Measurements from ENCODE around the gene IFT122. TPM values are rescaled to one million over a fixed set of nuclear protein-coding genes. Genes with fewer than 3 reads are reported as not detected.

Gene IFT122
- total and polyA plus RNA-seq, 3 experiments from 2014 or later, result 4.3 to 16.5 (median 16.4) TPM

- Histone ChIP-seq H3K9me3 (ENCODE audit: low read length) (no peaks in the 10 kb centered on the region), H3K27ac (ENCODE audit: low read depth, low read length) (peak overlapping the region; percentile 27), H3K4me1 (ENCODE audit: insufficient read depth, low read length) (no peaks in the 10 kb centered on the region), H3K4me3 (ENCODE audit: low read length) (no peak overlapping the region), H3K36me3 (ENCODE audit: insufficient read depth, low read length) (no peaks in the 10 kb centered on the region), H3K27me3 (ENCODE audit: insufficient read depth, low read length, poor library complexity, severe bottlenecking) (no peaks in the 10 kb centered on the region)
- Mint-ChIP-seq H3K9me3 (no peaks in the 10 kb centered on the region), H3K27me3 (no peaks in the 10 kb centered on the region), H3K36me3 (peaks cover 0 to 24% (median 6%) of the 10 kb centered on the region in 3 donors), H3K4me3 (no peak overlapping the region), H3K27ac (peak overlapping the region in 1 of 8 donors; percentile 3), H3K4me1 (no peaks in the 10 kb centered on the region)
- DNase-seq, result no peak
- CTCF ChIA-PET, result no interaction called here
- POLR2A ChIA-PET, result no interaction called here
These were observed 20.5 kb downstream of the IFT122 start for GRCh38 chr3:129460572-129460971.

DNA sequence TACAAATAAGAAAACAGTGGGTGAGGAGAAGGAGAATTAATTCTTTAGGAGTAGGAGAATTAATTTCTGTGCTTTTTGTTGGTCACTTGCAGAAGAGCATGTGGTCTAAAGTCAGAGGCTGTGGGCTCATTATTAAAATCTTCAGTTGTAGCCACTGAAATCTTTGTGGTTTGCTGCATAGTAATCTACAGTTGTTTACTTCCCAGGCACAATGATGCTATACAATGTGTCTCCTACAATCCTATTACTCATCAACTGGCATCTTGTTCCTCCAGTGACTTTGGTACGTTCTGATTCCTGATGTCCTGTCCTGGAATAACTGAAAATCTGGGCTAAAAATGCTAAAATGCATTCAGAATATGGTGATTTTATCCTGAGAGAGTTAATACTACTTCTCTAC is 21.0 kb downstream of the IFT122 start:
- H3K4me1 ChIP-seq (ENCODE audit: insufficient read depth, low read length), result no peaks in the 10 kb centered on the region
- H3K4me1 Mint-ChIP-seq, result no peaks in the 10 kb centered on the region
- no peak overlapping the region for H3K4me3 Mint-ChIP-seq
- no peaks in the 10 kb centered on the region for H3K9me3 ChIP-seq (ENCODE audit: low read length)
- H3K27ac ChIP-seq (ENCODE audit: low read depth, low read length), result peak overlapping the region; percentile 63
- CTCF ChIA-PET, result no interaction called here
- H3K27me3 ChIP-seq (ENCODE audit: insufficient read depth, low read length, poor library complexity, severe bottlenecking), result no peaks in the 10 kb centered on the region
- H3K4me3 ChIP-seq (ENCODE audit: low read length), result no peak overlapping the region
- no peaks in the 10 kb centered on the region for H3K27me3 Mint-ChIP-seq
- no peak overlapping the region for H3K27ac Mint-ChIP-seq
- POLR2A ChIA-PET, result no interaction called here
- no peaks in the 10 kb centered on the region for H3K36me3 ChIP-seq (ENCODE audit: insufficient read depth, low read length)
- no peaks in the 10 kb centered on the region for H3K9me3 Mint-ChIP-seq
- DNase-seq, result no peak
- H3K36me3 Mint-ChIP-seq, result peaks cover 0 to 21% (median 4%) of the 10 kb centered on the region in 3 donors

DNA sequence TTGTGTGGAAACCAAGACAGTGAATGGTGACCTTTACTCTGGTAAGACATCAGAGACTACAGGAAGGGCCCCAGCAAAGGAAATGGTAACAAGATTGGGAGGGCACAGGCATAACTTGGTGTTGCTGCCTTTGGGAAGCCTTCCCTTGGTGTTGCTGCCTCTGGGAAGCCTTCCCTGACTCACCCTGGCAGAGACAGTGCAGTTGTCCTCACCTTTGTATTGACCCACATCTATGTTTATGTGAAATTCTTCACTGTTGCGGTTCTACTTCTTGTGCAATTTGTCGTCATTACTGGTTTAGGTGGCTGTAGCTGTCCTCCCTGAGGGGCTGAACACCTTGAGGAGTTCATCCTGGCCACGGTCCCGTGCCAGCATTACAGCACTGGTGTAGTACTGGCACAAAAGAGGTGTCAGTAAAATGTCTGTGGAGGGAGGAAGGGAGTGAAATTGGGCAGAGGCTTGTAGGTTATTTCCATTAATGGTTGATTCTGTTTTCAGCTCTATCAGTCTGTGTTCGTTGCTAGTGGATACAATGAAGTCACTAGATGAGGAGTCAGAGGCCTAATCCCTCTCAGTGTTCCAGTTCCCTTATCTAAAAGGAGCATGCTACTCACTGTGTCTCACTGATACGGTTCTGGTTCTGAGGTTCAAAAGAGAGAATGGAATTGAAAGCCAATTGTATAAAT is 21.6 kb downstream of the IFT122 start:
- peak overlapping the region in 1 of 8 donors; percentile 76 for H3K27ac Mint-ChIP-seq
- no peaks in the 10 kb centered on the region for H3K36me3 ChIP-seq (ENCODE audit: insufficient read depth, low read length)
- H3K4me3 Mint-ChIP-seq, result no peak overlapping the region
- CTCF ChIA-PET, result no interaction called here
- H3K4me1 ChIP-seq (ENCODE audit: insufficient read depth, low read length), result no peaks in the 10 kb centered on the region
- H3K4me1 Mint-ChIP-seq, result no peaks in the 10 kb centered on the region
- H3K27ac ChIP-seq (ENCODE audit: low read depth, low read length), result peak overlapping the region; percentile 63
- no peak overlapping the region for H3K4me3 ChIP-seq (ENCODE audit: low read length)
- H3K27me3 ChIP-seq (ENCODE audit: insufficient read depth, low read length, poor library complexity, severe bottlenecking), result no peaks in the 10 kb centered on the region
- no peak for DNase-seq
- no peaks in the 10 kb centered on the region for H3K9me3 Mint-ChIP-seq
- POLR2A ChIA-PET, result no interaction called here
- H3K36me3 Mint-ChIP-seq, result peaks cover 0 to 20% (median 4%) of the 10 kb centered on the region in 3 donors
- no peaks in the 10 kb centered on the region for H3K9me3 ChIP-seq (ENCODE audit: low read length)
- no peaks in the 10 kb centered on the region for H3K27me3 Mint-ChIP-seq

GRCh38 chr3:129462361-129462968 is 22.4 kb downstream of the IFT122 start:
- Histone ChIP-seq H3K36me3 (ENCODE audit: insufficient read depth, low read length) (no peaks in the 10 kb centered on the region), H3K27ac (ENCODE audit: low read depth, low read length) (peak overlapping the region; percentile 63), H3K4me3 (ENCODE audit: low read length) (no peak overlapping the region), H3K4me1 (ENCODE audit: insufficient read depth, low read length) (no peaks in the 10 kb centered on the region), H3K9me3 (ENCODE audit: low read length) (no peaks in the 10 kb centered on the region), H3K27me3 (ENCODE audit: insufficient read depth, low read length, poor library complexity, severe bottlenecking) (no peaks in the 10 kb centered on the region)
- no peaks in the 10 kb centered on the region for H3K4me1 Mint-ChIP-seq
- ChIA-PET POLR2A (no interaction called here), CTCF (no interaction called here)
- peak overlapping the region in 1 of 8 donors; percentile 35 for H3K27ac Mint-ChIP-seq
- H3K36me3 Mint-ChIP-seq, result peaks cover 0 to 21% (median 6%) of the 10 kb centered on the region in 3 donors
- H3K9me3 Mint-ChIP-seq, result no peaks in the 10 kb centered on the region
- H3K27me3 Mint-ChIP-seq, result no peaks in the 10 kb centered on the region
- no peak for DNase-seq
- no peak overlapping the region for H3K4me3 Mint-ChIP-seq

- Mint-ChIP-seq H3K4me1 (no peaks in the 10 kb centered on the region), H3K36me3 (peaks cover 0 to 22% (median 6%) of the 10 kb centered on the region in 3 donors)
- H3K27me3 ChIP-seq (ENCODE audit: insufficient read depth, low read length, poor library complexity, severe bottlenecking), result no peaks in the 10 kb centered on the region
These were observed 23.1 kb downstream of the IFT122 start for GRCh38 chr3:129463094-129463493.

GRCh38 chr3:129463716-129464115 is 23.7 kb downstream of the IFT122 start:
- ChIA-PET POLR2A (no interaction called here), CTCF (no interaction called here)

More at GRCh38 chr3:129463094-129463493, 23.1 kb downstream of the IFT122 start:
- no peaks in the 10 kb centered on the region for H3K27me3 Mint-ChIP-seq
- no peak for DNase-seq
- Histone ChIP-seq H3K4me3 (ENCODE audit: low read length) (no peak overlapping the region), H3K4me1 (ENCODE audit: insufficient read depth, low read length) (no peaks in the 10 kb centered on the region), H3K36me3 (ENCODE audit: insufficient read depth, low read length) (no peaks in the 10 kb centered on the region), H3K27ac (ENCODE audit: low read depth, low read length) (no peak overlapping the region), H3K9me3 (ENCODE audit: low read length) (no peaks in the 10 kb centered on the region)
- CTCF ChIA-PET, result no interaction called here
- no peak overlapping the region for H3K4me3 Mint-ChIP-seq
- no peak overlapping the region for H3K27ac Mint-ChIP-seq
- no peaks in the 10 kb centered on the region for H3K9me3 Mint-ChIP-seq
- POLR2A ChIA-PET, result no interaction called here

GRCh38 chr3:129467932-129468331 is 27.9 kb downstream of the IFT122 start:
- no peak overlapping the region for H3K4me3 ChIP-seq (ENCODE audit: low read length)
- no peaks in the 10 kb centered on the region for H3K4me1 ChIP-seq (ENCODE audit: insufficient read depth, low read length)
- no peaks in the 10 kb centered on the region for H3K36me3 ChIP-seq (ENCODE audit: insufficient read depth, low read length)
- H3K4me1 Mint-ChIP-seq, result no peaks in the 10 kb centered on the region
- H3K27ac ChIP-seq (ENCODE audit: low read depth, low read length), result no peak overlapping the region
- no peak for DNase-seq
- H3K36me3 Mint-ChIP-seq, result peaks cover 4 to 34% (median 15%) of the 10 kb centered on the region in 3 donors
- H3K27ac Mint-ChIP-seq, result no peak overlapping the region
- ChIA-PET CTCF (no interaction called here), POLR2A (no interaction called here)
- no peak overlapping the region for H3K4me3 Mint-ChIP-seq
- no peaks in the 10 kb centered on the region for H3K27me3 ChIP-seq (ENCODE audit: insufficient read depth, low read length, poor library complexity, severe bottlenecking)
- H3K9me3 Mint-ChIP-seq, result no peaks in the 10 kb centered on the region
- no peaks in the 10 kb centered on the region for H3K9me3 ChIP-seq (ENCODE audit: low read length)
- no peaks in the 10 kb centered on the region for H3K27me3 Mint-ChIP-seq

More at GRCh38 chr3:129463716-129464115, 23.7 kb downstream of the IFT122 start:
- no peaks in the 10 kb centered on the region for H3K9me3 Mint-ChIP-seq
- no peaks in the 10 kb centered on the region for H3K36me3 ChIP-seq (ENCODE audit: insufficient read depth, low read length)
- no peak overlapping the region for H3K4me3 Mint-ChIP-seq
- no peaks in the 10 kb centered on the region for H3K27me3 Mint-ChIP-seq
- H3K4me1 ChIP-seq (ENCODE audit: insufficient read depth, low read length), result no peaks in the 10 kb centered on the region
- no peak overlapping the region for H3K27ac Mint-ChIP-seq
- DNase-seq, result no peak
- H3K27me3 ChIP-seq (ENCODE audit: insufficient read depth, low read length, poor library complexity, severe bottlenecking), result no peaks in the 10 kb centered on the region
- peaks cover 0 to 19% (median 6%) of the 10 kb centered on the region in 3 donors for H3K36me3 Mint-ChIP-seq
- no peak overlapping the region for H3K4me3 ChIP-seq (ENCODE audit: low read length)
- no peak overlapping the region for H3K27ac ChIP-seq (ENCODE audit: low read depth, low read length)
- H3K4me1 Mint-ChIP-seq, result no peaks in the 10 kb centered on the region
- H3K9me3 ChIP-seq (ENCODE audit: low read length), result no peaks in the 10 kb centered on the region

- no peak overlapping the region for H3K4me3 Mint-ChIP-seq
- peaks cover 4 to 33% (median 15%) of the 10 kb centered on the region in 3 donors for H3K36me3 Mint-ChIP-seq
- Histone ChIP-seq H3K4me1 (ENCODE audit: insufficient read depth, low read length) (no peaks in the 10 kb centered on the region), H3K4me3 (ENCODE audit: low read length) (no peak overlapping the region), H3K9me3 (ENCODE audit: low read length) (no peaks in the 10 kb centered on the region), H3K27me3 (ENCODE audit: insufficient read depth, low read length, poor library complexity, severe bottlenecking) (no peaks in the 10 kb centered on the region), H3K36me3 (ENCODE audit: insufficient read depth, low read length) (no peaks in the 10 kb centered on the region), H3K27ac (ENCODE audit: low read depth, low read length) (no peak overlapping the region)
- ChIA-PET CTCF (interaction anchor here (1.0 kb wide), 1 partner anchor 69 kb away, joined by 3 read pairs; no protein-coding TSS in a partner anchor), POLR2A (no interaction called here)
- no peaks in the 10 kb centered on the region for H3K9me3 Mint-ChIP-seq
- no peak for DNase-seq
- no peaks in the 10 kb centered on the region for H3K27me3 Mint-ChIP-seq
- H3K27ac Mint-ChIP-seq, result peak overlapping the region in 1 of 8 donors; percentile 36
- H3K4me1 Mint-ChIP-seq, result no peaks in the 10 kb centered on the region
These were observed 29.0 kb downstream of the IFT122 start for GRCh38 chr3:129469026-129469425.
